PC-9 (cell line): ENCODE data around the gene CNGA4. TPM values are rescaled to one million over a fixed set of nuclear protein-coding genes. Genes with fewer than 3 reads are reported as not detected.

Source experiments
- BruUV-seq: library from RNA; stranded (reverse); fragments of 400-500 nt; replicated peaks from 2 replicates; lab custom pipeline; 2021; lab: Mats Ljungman, UMichigan
- CTCF ChIA-PET: fragments of 300-600 bp; sonication (Branson Sonifier 250); formaldehyde crosslinking; loops from one replicate; lab custom pipeline; 2022; ENCODE audit warnings: antibody characterized with exemption; lab: Charles Lee
- POLR2A ChIA-PET: fragments of 300-600 bp; sonication (Branson Sonifier 250); formaldehyde crosslinking; loops from one replicate; lab custom pipeline; 2022; ENCODE audit warnings: antibody characterized with exemption; ENCODE audit not compliant: unreplicated experiment; lab: Charles Lee
- DNase-seq, 2 experiments: peaks; one replicate each; pipeline versions ENCODE4 v3.0.0 to v3.0.0-alpha.2; 2015 to 2022; ENCODE audit warnings: mixed read lengths in 1 of 2
- H2AFZ ChIP-seq: fragments of 200-600 bp; sonication (generic); 2 replicates; pipeline ENCODE4 v1.8.1; 2017; ENCODE audit warnings: antibody characterized with exemption
- H3F3A ChIP-seq: fragments of 200-600 bp; sonication (generic); 2 replicates; pipeline ENCODE4 v1.8.1; 2017; ENCODE audit warnings: antibody characterized with exemption, mild to moderate bottlenecking, low read depth; ENCODE audit not compliant: insufficient read depth
- H3K27ac ChIP-seq: fragments of 200-600 bp; sonication (generic); 2 replicates; pipeline ENCODE4 v1.6.1; 2016; ENCODE audit warnings: mixed run types
- H3K27me3 ChIP-seq: fragments of 200-600 bp; sonication (generic); 2 replicates; pipeline ENCODE4 v1.6.1; 2016; ENCODE audit warnings: low read depth, mixed run types; ENCODE audit not compliant: insufficient read depth
- H3K36me3 ChIP-seq: fragments of 200-600 bp; sonication (generic); 2 replicates; pipeline ENCODE4 v1.6.1; 2016; ENCODE audit warnings: low read depth, mixed run types
- H3K4me1 ChIP-seq: fragments of 200-600 bp; sonication (generic); replicated peaks from 2 replicates; pipeline ENCODE4 v1.6.1; 2016; ENCODE audit warnings: mixed run types; ENCODE audit not compliant: insufficient read depth
- H3K4me2 ChIP-seq: fragments of 200-600 bp; sonication (generic); 2 replicates; pipeline ENCODE4 v1.6.1; 2017; ENCODE audit warnings: mixed run types
- H3K4me3 ChIP-seq: fragments of 200-600 bp; sonication (generic); 2 replicates; pipeline ENCODE4 v1.6.1; 2016; ENCODE audit warnings: mixed run types
- H3K79me2 ChIP-seq: fragments of 200-600 bp; sonication (generic); 2 replicates; pipeline ENCODE4 v1.6.1; 2017; ENCODE audit warnings: low read depth, mixed run types
- H3K9me2 ChIP-seq: fragments of 200-600 bp; sonication (generic); 2 replicates; pipeline ENCODE4 v1.8.1; 2017; ENCODE audit warnings: mild to moderate bottlenecking; ENCODE audit not compliant: insufficient read depth
- H3K9me3 ChIP-seq: fragments of 200-600 bp; sonication (generic); 2 replicates; pipeline ENCODE4 v1.8.1; 2016; ENCODE audit warnings: low read depth; ENCODE audit not compliant: insufficient read depth
- H4K20me1 ChIP-seq: fragments of 200-600 bp; sonication (generic); 2 replicates; pipeline ENCODE4 v1.8.1; 2017; ENCODE audit not compliant: insufficient read depth
- EZH2 ChIP-seq: fragments of 200-600 bp; sonication (generic); IDR thresholded peaks from 2 replicates; pipeline ENCODE4 v1.8.0; 2017; ENCODE audit warnings: antibody characterized with exemption, low read depth
- intact Hi-C: fragments of 100-400 bp; cut with micrococcal nuclease; formaldehyde crosslinking; loops from one replicate; pipeline ENCODE4 v1.10.0; 2022; ENCODE audit not compliant: unreplicated experiment
- total RNA-seq: library from RNA; stranded (reverse); gene quantifications from 2 replicates; pipeline ENCODE4 v1.2.3, GENCODE V29; 2021
- TF ChIP-seq, protein P1 (sequence below): fragments of 200-600 bp; sonication (generic); conservative IDR thresholded peaks from 2 replicates; pipeline ENCODE4 v1.6.1; 2017; ENCODE audit warnings: mixed run types, antibody characterized with exemption, mild to moderate bottlenecking, moderate library complexity

CNGA4 gene
- total RNA-seq, 1 experiment from 2014 or later = 0.20 TPM

DNA sequence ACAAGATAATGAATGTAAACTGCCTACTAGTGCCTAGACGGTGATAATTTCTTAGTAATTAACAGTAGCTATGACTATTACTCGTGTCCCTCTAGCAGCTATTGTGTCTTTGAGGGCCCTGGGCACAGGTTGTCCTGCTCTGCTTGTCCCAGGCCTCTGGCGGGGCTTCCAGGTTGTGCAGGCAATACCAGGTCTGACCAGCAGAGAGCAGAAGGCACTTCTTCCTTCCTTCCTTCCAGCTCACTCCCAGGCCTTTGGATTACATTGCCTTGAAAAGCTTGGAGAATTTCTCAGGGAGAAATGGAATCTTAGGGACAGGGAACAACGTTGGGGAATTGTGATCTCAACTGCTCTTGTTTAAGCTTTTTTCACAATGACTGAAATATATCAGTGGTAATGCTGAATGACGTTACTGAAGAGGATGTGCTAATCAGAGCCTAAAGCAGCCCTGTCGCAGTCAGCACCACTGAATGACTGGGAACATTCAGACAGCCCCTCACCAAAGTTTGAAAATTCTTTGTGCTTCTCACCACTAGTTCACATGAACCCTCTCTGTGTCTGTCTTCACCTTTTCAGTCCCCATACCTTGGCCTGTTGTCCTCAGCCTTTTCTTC, 12.3 kb downstream of the CNGA4 start:
- no peaks in the 10 kb centered on the region for H4K20me1 ChIP-seq
- H3K9me2 ChIP-seq = no peaks in the 10 kb centered on the region
- H3K79me2 ChIP-seq = no peaks in the 10 kb centered on the region
- intact Hi-C loops = no loop called here
- H3K9me3 ChIP-seq = no peaks in the 10 kb centered on the region
- H3K36me3 ChIP-seq = no peaks in the 10 kb centered on the region
- no peaks in the 10 kb centered on the region for H3K4me1 ChIP-seq
- DNase-seq = peak in 1 of 2 experiments; percentile 33
- peaks cover 2% of the 10 kb centered on the region; the same call in 1 of the 2 replicates for H3K27me3 ChIP-seq
- POLR2A ChIA-PET = no interaction called here
- H3F3A ChIP-seq = no peaks in the 10 kb centered on the region
- H2AFZ ChIP-seq = no peak overlapping the region
- BruUV-seq = no TSS peak
- TF ChIP-seq, protein P1, sequence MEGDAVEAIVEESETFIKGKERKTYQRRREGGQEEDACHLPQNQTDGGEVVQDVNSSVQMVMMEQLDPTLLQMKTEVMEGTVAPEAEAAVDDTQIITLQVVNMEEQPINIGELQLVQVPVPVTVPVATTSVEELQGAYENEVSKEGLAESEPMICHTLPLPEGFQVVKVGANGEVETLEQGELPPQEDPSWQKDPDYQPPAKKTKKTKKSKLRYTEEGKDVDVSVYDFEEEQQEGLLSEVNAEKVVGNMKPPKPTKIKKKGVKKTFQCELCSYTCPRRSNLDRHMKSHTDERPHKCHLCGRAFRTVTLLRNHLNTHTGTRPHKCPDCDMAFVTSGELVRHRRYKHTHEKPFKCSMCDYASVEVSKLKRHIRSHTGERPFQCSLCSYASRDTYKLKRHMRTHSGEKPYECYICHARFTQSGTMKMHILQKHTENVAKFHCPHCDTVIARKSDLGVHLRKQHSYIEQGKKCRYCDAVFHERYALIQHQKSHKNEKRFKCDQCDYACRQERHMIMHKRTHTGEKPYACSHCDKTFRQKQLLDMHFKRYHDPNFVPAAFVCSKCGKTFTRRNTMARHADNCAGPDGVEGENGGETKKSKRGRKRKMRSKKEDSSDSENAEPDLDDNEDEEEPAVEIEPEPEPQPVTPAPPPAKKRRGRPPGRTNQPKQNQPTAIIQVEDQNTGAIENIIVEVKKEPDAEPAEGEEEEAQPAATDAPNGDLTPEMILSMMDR = peak; percentile 63
- no peak for TF ChIP-seq EZH2
- no peak overlapping the region for H3K4me3 ChIP-seq
- no peak overlapping the region for H3K27ac ChIP-seq
- no peak overlapping the region for H3K4me2 ChIP-seq
- CTCF ChIA-PET = interaction anchor here (1.2 kb wide), 1 partner anchor 47 kb away, joined by 3 read pairs; no protein-coding TSS in a partner anchor

DNA sequence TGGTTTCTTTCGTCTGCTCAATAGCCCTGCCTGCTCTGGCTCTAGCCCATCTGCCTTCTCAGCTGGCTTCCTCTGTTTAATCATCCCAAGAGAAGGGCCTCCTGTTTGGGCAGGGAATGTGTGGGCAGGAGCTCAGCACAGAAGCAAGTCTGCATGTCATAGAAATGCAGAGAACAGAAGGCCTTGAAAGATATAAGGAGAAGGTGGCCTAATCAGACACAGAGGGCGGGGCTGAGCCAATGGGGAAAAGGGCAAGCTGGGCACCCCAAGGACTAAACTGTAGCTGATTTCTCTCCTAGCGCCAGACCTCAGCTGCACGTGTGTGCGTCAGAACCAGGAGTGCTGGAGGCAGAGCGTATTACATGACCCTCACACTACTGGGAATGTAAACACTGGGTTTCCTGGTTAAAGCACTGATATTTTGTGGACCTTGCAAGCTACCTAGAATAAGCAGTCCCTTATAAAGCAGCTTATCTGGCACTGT, 13.1 kb downstream of the CNGA4 start:
- no TSS peak for BruUV-seq
- Histone ChIP-seq H3K9me3 (no peaks in the 10 kb centered on the region), H3K27ac (no peak overlapping the region), H3K4me2 (no peak overlapping the region), H3K36me3 (no peaks in the 10 kb centered on the region), H3F3A (no peaks in the 10 kb centered on the region), H3K9me2 (no peaks in the 10 kb centered on the region), H3K4me1 (no peaks in the 10 kb centered on the region), H4K20me1 (no peaks in the 10 kb centered on the region), H2AFZ (no peak overlapping the region), H3K79me2 (no peaks in the 10 kb centered on the region), H3K4me3 (no peak overlapping the region), H3K27me3 (peaks cover 2% of the 10 kb centered on the region; the same call in 1 of the 2 replicates)
- no peak for TF ChIP-seq EZH2
- TF ChIP-seq, protein P1 = no peak
- DNase-seq = no peak
- ChIA-PET POLR2A (no interaction called here), CTCF (interaction anchor here (1.2 kb wide), 1 partner anchor 46 kb away, joined by 3 read pairs; no protein-coding TSS in a partner anchor)
- intact Hi-C loops = no loop called here

DNA sequence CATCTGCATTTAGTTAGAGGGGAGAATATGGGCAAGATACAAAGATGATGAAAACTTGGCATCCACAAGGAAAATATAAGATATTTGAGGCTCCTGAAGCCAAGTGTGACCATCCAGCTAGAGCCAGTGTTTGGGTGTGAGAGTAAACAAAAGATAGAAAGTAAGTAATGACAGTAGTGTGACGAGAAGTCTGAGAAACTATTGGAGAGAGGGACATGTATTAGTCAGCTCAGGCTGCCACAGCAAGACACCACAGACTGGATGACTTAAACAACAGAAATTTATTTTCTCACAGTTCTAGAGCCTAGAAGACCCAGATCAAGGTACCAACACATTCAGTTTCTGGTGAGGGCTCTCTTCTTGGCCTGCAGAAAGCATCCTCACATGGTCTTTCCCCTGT, 14.3 kb downstream of the CNGA4 start:
- H3K9me2 ChIP-seq = no peaks in the 10 kb centered on the region
- intact Hi-C loops = no loop called here
- POLR2A ChIA-PET = no interaction called here
- no peak overlapping the region for H3K4me3 ChIP-seq
- no TSS peak for BruUV-seq
- no peak for DNase-seq
- H3K36me3 ChIP-seq = no peaks in the 10 kb centered on the region
- no peaks in the 10 kb centered on the region for H3K79me2 ChIP-seq
- no peak overlapping the region for H3K4me2 ChIP-seq
- CTCF ChIA-PET = no interaction called here
- TF ChIP-seq, protein P1 = no peak
- no peak for TF ChIP-seq EZH2
- H2AFZ ChIP-seq = no peak overlapping the region
- H3K4me1 ChIP-seq = no peaks in the 10 kb centered on the region
- no peaks in the 10 kb centered on the region for H3F3A ChIP-seq
- no peak overlapping the region for H3K27ac ChIP-seq
- no peaks in the 10 kb centered on the region for H3K9me3 ChIP-seq
- peaks cover 12% of the 10 kb centered on the region for H3K27me3 ChIP-seq
- no peaks in the 10 kb centered on the region for H4K20me1 ChIP-seq
